ENCODE data around the gene ZIC4.

The ZIC4 gene

GRCh38 chr3:147389717-147390116 is 16.6 kb downstream of the ZIC4 start:
- DNase-seq = no peak

- no peak for DNase-seq
These were observed 17.4 kb downstream of the ZIC4 start for GRCh38 chr3:147388700-147389580.

DNA sequence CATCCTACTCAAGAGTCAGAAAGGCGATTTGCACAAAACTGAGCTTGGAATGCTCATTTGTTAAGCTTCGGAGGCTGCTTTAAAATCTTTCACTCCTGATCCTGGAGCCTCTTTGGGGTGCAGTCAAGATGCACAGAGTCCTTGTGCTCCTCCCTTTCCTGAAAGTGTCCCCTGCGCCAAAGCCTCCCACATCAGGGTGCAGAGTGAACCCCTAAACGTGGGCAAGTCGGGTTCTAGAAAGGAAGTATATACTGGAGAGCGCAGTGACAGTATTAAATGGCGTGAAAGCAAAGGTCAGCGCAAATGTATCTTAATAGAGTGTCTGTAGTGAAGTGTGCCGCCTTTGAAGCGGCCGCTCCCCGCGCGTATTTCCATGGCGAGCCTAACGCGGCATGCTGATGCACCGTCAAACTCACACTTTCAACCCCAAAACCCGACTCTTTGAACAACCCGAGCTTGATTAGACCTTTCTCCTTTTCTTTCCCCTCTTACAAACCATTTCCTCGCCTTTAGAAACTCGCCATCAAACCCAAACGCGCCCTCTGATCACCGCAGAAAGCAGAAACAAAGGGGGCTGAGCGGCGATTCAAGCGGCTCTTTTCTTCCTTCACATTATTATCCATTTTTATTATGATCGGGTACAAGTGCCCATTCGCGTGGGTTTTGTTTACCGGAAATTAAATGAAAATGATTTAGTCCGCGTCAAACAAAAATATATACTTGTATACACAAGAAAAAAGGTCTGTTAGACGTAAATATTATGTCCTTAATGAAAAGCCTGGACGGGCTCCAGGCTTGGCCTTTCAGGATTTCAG is 18.3 kb downstream of the ZIC4 start:
- DNase-seq = no peak

DNA sequence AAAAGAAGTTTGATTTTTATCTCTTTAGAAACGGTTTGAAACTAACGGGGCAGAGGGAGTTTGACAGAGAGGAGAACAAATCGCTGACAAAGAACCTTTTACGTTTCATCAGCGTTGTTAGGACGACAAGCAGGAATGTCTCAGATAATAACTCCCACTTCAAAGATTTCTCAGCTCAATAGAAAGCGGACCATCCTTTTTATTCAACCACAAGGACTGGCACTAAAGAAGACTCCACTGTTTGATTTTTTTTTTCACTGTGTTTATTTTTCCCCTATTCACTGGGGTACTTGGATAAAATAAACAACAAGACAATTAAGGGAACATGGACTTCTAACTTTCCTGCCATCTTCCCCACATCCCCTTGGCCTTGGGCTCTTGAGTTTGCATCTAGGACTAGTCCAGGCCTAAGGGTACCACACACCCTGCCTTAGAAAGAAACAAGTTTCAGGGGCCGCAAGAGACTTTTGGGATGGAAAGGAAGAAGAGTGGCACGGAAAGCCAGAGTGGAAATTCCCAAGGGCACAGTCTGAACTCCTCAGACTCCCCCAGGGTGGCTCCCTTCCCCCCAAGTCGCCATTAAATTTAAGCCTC is 19.0 kb downstream of the ZIC4 start:
- DNase-seq = no peak

DNA sequence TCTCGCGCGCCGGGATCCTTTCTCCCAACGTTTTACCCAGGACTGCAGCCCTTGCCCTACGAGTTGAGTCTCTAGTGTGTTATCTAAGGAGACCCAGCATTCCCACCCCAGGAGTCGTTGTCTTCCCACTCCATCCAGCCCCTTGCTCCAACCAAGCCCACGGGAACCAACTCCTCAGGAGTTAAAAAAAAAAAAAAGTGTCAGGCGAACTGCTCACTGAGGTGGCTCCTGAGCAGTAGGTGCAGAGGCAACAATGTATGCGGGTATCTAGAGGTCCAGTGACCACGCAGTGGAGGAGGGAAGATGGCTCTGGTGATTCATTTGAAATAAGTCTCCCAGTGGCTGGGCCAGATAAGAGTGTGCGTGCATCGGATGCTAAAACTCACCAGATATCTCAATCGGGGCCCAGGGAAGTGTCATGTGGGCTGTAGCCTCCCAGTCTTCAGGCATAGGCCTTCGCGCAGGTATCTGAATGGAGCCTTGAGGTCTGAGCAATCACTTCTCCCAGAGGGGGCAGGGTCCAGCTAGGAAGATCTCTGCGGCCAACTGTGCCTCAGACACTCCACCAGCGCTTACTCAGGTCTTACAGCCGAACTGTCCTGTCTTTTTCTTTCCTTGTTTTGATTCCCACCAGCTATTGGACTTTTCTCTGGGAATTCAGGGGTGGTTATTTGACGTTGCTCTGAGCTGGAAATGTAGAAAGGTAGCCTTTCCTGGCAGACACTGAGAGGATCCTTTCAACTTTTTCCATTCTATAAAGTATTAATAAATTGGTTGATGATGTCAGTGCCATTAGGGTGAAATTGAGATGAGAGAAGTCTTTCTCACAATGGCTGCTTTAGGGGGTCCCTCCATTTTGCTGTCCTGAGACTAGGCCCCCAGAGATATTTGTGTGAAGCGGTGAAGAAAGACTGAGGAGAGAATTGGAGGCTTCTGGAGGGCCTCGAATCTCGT is 21.0 kb downstream of the ZIC4 start:
- DNase-seq = no peak

- DNase-seq = no peak
These were observed 21.9 kb downstream of the ZIC4 start for GRCh38 chr3:147384210-147385058.

GRCh38 chr3:147383617-147384016 is 22.7 kb downstream of the ZIC4 start:
- no peak for DNase-seq

- DNase-seq = no peak
These were observed 24.7 kb downstream of the ZIC4 start for GRCh38 chr3:147381596-147381995.

- DNase-seq = no peak
These were observed 25.4 kb downstream of the ZIC4 start for GRCh38 chr3:147380977-147381376.

DNA sequence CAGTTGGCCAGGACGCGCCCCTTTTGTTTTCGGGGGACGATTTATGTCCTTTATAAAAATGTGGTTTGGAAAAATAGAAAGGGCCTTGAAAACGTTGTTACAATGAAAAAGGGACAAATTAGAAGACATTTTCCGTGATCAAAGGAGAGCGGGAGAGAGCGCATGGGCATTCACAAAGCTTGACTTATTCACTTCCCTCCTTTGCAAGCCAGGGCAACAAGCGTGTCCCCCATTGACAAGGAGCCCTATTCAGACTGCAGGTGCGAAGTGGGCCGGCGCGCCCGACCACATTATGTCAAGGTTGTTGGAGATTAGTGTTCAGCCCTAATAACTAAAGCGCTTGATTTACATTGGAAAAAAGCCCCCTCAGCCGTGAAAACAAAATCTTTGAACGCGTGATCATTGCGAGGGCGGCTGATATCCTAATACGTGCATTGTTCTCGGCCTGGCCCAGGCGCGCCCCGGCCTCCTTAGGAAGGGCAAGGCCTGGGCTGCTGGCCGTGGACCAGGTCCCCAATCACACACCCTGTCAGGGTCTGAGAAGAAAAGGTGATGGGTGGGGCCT is 25.9 kb downstream of the ZIC4 start:
- DNase-seq = no peak

- DNase-seq = no peak
These were observed 26.7 kb downstream of the ZIC4 start for GRCh38 chr3:147379651-147380050.

GRCh38 chr3:147377412-147378367 is 28.7 kb downstream of the ZIC4 start:
- DNase-seq = no peak

DNA sequence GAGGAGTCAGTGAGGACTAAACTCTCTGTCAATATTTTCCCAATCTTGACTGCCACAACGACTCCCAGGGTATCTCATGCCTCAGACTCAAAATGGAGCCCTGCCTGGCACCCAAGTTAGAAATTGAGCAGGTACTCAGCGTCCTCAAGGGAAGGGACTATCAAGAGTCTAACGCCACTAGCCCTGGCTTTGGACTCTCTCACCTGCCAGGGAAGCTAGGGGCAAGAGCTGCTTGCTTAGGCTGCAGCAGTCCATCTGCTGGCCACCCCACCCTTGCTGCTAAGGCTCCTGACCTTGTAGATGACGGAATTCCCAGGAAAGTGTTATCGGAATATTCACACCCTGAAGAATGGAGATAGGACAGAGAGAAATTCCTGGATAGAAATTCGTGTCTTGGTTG is 33.0 kb downstream of the ZIC4 start:
- no peak for DNase-seq

GRCh38 chr3:147372525-147373027 is 33.8 kb downstream of the ZIC4 start:
- DNase-seq = no peak

DNA sequence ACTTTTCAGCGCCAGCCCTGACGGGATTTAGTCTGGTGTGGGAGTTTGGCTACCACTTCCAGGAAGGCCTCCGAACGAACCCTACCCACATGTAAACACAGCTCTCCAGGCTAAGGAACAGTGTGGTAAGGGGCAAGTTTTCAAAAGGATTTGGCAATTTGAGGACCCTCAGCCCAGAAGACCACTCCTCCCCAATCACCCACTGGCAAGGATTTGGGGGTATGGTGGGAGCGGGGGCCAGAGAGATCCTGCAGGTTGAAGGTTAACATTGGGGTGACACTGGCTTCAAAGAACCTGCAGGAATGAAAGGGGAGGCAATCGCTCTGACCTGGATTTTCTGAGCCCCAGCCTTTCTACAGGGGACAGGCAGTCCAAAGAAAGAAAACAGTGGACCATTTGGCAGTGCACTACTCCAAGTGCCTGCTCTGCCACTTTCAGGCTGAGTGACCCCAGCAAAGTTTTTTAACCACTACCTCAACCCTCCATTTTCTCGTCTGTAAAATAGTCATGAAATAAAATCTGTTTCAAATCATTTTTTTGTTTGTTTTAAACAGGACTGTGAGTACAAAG is 34.5 kb downstream of the ZIC4 start:
- no peak for DNase-seq

- no peak for DNase-seq
These were observed 35.2 kb downstream of the ZIC4 start for GRCh38 chr3:147371140-147371539.

DNA sequence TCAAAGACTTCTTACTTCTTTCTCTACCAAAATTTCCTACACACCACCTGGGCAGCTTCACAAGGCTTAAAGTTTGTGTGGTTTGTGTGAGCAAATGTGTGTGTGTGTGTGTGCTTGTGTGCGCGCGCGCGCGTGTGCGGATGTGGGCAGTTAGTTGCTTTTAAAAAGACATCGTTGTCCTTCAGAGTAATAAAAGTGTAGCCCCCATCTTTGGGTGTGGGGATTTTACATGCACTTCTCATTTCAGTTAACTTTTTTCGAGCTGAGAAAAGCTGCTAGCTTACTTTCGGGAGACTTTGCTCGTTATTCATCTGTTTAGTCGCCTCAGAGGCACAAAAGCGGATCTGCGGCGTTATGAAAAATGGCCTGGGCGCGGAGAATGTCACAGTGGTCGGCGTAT is 36.0 kb downstream of the ZIC4 start:
- DNase-seq = no peak

GRCh38 chr3:147369661-147370123 is 36.7 kb downstream of the ZIC4 start:
- no peak for DNase-seq

DNA sequence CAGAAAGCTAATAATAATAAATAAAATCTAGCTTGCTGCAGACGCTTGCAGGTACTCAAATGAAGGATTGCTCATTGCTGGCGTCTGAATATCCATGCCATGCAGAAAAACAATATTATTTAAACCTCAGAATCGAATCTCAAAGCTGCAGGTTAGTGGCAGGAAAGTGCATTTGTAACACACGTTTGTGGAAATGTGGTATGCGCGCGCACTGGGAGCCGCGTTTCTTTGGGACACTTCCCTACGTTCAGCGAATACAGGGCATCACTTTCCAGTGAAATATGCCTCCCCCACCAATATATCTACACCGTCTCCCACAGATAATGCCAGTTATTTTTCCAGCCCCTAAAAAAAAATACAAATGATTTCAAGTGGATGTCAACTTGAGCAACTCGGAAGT is 37.1 kb downstream of the ZIC4 start:
- DNase-seq = no peak

All from CD4-positive, alpha-beta T cell treated with Interleukin-4 for 4 hours (primary cell).